Ishikawa (cell line): Measurements from ENCODE around the gene WBP11.

ENCODE experiments used
- CEBPB ChIP-seq: IDR thresholded peaks from 2 replicates; pipeline ENCODE4 v1.6.1; 2012
- CREB1 ChIP-seq: IDR thresholded peaks from 2 replicates; pipeline ENCODE4 v1.6.1; 2012; ENCODE audit warnings: low read depth
- EGR1 ChIP-seq: IDR thresholded peaks from 2 replicates; pipeline ENCODE4 v1.6.1; 2012
- EP300 ChIP-seq: IDR thresholded peaks from 2 replicates; pipeline ENCODE4 v1.6.1; 2012; ENCODE audit warnings: borderline replicate concordance
- FOXM1 ChIP-seq: IDR thresholded peaks from 2 replicates; pipeline ENCODE4 v1.6.1; 2012; ENCODE audit warnings: low read depth, borderline replicate concordance
- NFIC ChIP-seq: IDR thresholded peaks from 2 replicates; pipeline ENCODE4 v1.6.1; 2012
- RAD21 ChIP-seq: IDR thresholded peaks from 2 replicates; pipeline ENCODE4 v1.6.1; 2012; ENCODE audit warnings: low read depth
- TAF1 ChIP-seq: IDR thresholded peaks from 2 replicates; pipeline ENCODE4 v1.6.1; 2012; ENCODE audit warnings: low read depth, mild to moderate bottlenecking
- TCF12 ChIP-seq: IDR thresholded peaks from 2 replicates; pipeline ENCODE4 v1.6.1; 2012; ENCODE audit warnings: low read depth
- TEAD4 ChIP-seq: IDR thresholded peaks from 2 replicates; pipeline ENCODE4 v1.6.1; 2012
- YY1 ChIP-seq: IDR thresholded peaks from 2 replicates; pipeline ENCODE4 v1.6.1; 2012; ENCODE audit warnings: low read depth
- ZBTB7A ChIP-seq: IDR thresholded peaks from 2 replicates; pipeline ENCODE4 v1.6.1; 2012; ENCODE audit warnings: low read depth
- TF ChIP-seq, protein P1 (sequence below): IDR thresholded peaks from 2 replicates; pipeline ENCODE4 v1.6.1; 2012
- TF ChIP-seq, protein P2 (sequence below): IDR thresholded peaks from 2 replicates; pipeline ENCODE4 v1.6.1; 2012
- TF ChIP-seq, protein P3 (sequence below): IDR thresholded peaks from 2 replicates; pipeline ENCODE4 v1.6.1; 2012; ENCODE audit warnings: low read depth, mild to moderate bottlenecking

Gene WBP11

DNA sequence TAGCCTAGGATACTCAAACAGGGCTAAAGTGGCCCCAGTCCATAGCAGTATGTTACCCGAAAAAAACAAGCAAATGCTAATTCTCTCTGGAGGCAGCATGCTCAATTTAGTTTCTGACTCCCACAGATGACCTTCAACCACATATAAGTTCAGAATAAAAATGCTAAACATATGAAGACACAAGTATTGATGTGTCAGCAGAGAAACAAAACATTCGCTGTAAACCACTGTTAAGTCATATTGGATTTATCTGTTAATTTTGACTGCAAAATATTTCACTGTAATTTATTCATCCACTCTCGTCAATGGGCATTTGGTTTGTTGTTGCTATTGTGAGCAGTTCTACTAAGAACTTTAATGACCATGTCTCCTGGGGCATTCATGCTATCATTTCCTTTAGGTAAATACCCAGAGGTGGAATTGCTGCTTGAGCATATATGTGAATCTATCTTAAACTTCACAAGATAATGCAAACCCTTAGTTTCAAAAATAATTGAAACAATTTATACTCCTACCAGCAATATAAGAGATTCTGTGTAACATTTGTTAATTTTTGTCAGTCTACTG lies 36.5 kb downstream of the WBP11 start:
- no peak for TF ChIP-seq CREB1
- TF ChIP-seq EGR1 = no peak
- TF ChIP-seq, protein P1, sequence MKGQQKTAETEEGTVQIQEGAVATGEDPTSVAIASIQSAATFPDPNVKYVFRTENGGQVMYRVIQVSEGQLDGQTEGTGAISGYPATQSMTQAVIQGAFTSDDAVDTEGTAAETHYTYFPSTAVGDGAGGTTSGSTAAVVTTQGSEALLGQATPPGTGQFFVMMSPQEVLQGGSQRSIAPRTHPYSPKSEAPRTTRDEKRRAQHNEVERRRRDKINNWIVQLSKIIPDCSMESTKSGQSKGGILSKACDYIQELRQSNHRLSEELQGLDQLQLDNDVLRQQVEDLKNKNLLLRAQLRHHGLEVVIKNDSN = no peak
- TF ChIP-seq RAD21 = no peak
- TF ChIP-seq, protein P2, sequence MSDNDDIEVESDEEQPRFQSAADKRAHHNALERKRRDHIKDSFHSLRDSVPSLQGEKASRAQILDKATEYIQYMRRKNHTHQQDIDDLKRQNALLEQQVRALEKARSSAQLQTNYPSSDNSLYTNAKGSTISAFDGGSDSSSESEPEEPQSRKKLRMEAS = no peak
- TF ChIP-seq FOXM1 = no peak

DNA sequence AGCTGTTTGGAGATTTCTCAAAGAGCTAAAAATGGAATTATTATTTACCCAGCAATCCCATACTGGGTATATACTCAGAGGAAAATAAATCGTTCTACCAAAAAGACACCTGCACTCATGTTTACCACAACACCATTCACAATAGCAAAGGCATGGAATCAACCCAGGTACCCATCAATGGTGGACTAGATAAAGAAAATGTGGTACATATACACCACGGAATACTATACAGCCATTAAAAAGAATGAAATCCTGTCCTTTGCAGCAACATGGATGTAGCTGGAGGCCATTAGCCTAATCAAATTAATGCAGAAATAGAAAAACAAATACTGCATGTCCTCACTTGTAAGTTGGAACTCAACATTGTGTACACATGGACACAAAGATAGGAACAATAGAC lies 37.9 kb downstream of the WBP11 start:
- TF ChIP-seq, protein P3, sequence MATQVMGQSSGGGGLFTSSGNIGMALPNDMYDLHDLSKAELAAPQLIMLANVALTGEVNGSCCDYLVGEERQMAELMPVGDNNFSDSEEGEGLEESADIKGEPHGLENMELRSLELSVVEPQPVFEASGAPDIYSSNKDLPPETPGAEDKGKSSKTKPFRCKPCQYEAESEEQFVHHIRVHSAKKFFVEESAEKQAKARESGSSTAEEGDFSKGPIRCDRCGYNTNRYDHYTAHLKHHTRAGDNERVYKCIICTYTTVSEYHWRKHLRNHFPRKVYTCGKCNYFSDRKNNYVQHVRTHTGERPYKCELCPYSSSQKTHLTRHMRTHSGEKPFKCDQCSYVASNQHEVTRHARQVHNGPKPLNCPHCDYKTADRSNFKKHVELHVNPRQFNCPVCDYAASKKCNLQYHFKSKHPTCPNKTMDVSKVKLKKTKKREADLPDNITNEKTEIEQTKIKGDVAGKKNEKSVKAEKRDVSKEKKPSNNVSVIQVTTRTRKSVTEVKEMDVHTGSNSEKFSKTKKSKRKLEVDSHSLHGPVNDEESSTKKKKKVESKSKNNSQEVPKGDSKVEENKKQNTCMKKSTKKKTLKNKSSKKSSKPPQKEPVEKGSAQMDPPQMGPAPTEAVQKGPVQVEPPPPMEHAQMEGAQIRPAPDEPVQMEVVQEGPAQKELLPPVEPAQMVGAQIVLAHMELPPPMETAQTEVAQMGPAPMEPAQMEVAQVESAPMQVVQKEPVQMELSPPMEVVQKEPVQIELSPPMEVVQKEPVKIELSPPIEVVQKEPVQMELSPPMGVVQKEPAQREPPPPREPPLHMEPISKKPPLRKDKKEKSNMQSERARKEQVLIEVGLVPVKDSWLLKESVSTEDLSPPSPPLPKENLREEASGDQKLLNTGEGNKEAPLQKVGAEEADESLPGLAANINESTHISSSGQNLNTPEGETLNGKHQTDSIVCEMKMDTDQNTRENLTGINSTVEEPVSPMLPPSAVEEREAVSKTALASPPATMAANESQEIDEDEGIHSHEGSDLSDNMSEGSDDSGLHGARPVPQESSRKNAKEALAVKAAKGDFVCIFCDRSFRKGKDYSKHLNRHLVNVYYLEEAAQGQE = no peak
- TF ChIP-seq CREB1 (no peak), NFIC (no peak), TEAD4 (no peak), FOXM1 (no peak), EGR1 (no peak), TAF1 (no peak), RAD21 (no peak), YY1 (no peak), CEBPB (no peak), TCF12 (no peak), ZBTB7A (no peak), EP300 (no peak)
- TF ChIP-seq, protein P2 = no peak
- TF ChIP-seq, protein P1 = no peak

DNA sequence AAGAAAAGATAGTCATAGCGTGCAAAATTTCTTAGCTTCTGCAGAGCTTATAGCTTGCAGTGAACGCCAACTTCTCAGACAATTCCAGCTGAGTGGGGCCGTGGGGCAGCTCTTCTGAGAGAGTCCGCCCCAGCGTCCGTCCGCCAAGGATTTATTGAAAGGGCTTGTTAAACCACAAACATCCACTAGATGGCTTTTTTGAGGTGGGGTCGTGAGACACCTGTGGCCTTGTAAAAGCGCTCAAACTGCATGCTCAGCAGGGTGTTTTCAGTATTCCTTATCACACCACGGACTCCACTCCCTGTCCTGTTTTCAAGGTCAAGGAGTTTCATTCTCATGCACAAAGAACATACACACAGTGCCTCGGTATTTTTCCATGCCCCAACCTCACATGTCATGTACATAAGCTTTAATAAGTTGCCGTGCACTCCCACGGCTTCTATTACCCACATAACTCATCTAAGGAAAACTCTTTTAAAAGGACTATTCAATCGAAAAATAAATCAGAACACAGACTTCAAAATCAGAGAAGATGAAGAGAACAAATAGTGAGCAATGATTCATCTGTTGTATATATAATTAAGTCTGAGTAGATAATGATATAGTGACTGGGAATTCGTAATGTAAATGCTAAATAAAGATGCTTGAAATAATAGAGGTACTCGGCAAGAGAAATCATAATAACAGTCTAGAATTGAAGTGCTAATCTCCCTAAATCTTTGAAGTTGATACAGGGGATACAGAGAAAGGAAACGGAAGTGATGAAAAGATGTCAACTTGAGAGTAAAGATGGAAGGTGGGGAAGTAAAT lies 46.7 kb downstream of the WBP11 start:
- TF ChIP-seq TCF12 = no peak
- TF ChIP-seq EP300 = no peak
- TF ChIP-seq EGR1 = no peak
- no peak for TF ChIP-seq YY1
- TF ChIP-seq, protein P2 = no peak
- TF ChIP-seq TEAD4 = no peak
- no peak for TF ChIP-seq CREB1
- no peak for TF ChIP-seq TAF1
- TF ChIP-seq NFIC = no peak
- TF ChIP-seq, protein P1 = no peak
- TF ChIP-seq FOXM1 = no peak
- TF ChIP-seq, protein P3 = no peak
- no peak for TF ChIP-seq RAD21
- no peak for TF ChIP-seq ZBTB7A
- TF ChIP-seq CEBPB = no peak

DNA sequence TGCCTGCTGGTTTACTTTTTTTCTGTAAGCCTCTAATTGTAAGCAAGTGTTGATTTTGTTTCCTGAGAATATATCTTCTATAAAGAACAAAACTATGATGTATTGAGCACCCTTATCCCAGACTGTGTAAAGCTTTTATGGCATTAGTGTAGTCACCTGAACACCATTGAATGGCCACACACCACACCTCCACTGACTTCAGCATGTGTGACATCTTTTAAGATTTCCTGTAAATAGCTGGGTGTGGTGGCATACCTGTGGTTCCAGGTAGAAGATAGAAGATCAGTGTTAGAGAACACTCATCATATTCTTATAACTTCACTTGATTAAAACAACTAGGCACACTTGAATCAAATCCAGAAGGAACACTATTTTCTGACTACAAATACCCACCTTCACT lies 51.3 kb downstream of the WBP11 start:
- TF ChIP-seq, protein P3 = no peak
- no peak for TF ChIP-seq CEBPB
- no peak for TF ChIP-seq CREB1
- TF ChIP-seq EGR1 = no peak
- no peak for TF ChIP-seq YY1
- no peak for TF ChIP-seq ZBTB7A
- no peak for TF ChIP-seq RAD21
- no peak for TF ChIP-seq EP300
- TF ChIP-seq FOXM1 = no peak
- TF ChIP-seq, protein P2 = no peak
- no peak for TF ChIP-seq TEAD4
- TF ChIP-seq TAF1 = no peak
- TF ChIP-seq NFIC = no peak
- TF ChIP-seq, protein P1 = no peak
- no peak for TF ChIP-seq TCF12
